ENCODE measurements around the gene SAMD10.

DNA sequence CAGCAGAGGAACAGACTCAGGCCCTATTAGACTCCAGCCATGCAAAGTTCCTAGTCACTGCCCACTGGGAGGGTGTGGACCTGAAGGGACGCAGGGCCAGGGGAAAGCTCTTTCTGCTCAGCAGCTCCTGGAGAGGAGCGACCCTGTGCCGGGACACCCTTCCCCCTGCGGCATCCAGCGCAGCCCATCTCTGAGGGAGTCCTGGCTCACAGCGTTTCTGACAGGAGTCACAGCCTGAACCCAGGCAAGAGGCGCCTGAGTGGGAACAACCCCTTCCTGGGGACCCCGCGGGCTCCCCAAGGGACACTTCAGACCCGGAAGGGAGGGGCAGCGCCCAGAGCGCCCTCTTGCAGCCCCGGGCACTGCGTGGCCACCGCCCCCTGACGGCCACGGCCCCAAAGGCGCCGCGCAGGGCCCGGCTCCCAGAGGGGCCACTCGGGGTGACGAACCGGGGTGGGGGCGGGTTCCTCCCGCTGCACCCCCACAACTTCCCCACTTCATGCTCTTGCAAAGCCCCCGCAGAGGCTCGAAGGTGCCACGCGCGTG lies 24.1 kb downstream of the SAMD10 start:
- TF ChIP-seq, protein P1, sequence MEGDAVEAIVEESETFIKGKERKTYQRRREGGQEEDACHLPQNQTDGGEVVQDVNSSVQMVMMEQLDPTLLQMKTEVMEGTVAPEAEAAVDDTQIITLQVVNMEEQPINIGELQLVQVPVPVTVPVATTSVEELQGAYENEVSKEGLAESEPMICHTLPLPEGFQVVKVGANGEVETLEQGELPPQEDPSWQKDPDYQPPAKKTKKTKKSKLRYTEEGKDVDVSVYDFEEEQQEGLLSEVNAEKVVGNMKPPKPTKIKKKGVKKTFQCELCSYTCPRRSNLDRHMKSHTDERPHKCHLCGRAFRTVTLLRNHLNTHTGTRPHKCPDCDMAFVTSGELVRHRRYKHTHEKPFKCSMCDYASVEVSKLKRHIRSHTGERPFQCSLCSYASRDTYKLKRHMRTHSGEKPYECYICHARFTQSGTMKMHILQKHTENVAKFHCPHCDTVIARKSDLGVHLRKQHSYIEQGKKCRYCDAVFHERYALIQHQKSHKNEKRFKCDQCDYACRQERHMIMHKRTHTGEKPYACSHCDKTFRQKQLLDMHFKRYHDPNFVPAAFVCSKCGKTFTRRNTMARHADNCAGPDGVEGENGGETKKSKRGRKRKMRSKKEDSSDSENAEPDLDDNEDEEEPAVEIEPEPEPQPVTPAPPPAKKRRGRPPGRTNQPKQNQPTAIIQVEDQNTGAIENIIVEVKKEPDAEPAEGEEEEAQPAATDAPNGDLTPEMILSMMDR (IDR thresholded peaks at IDR 0.05; ENCODE audit: low read length), result peak; percentile 31
- no peak for TF ChIP-seq EZH2 (IDR thresholded peaks at IDR 0.05; ENCODE audit: borderline replicate concordance, low read length)
